GM23248 (cell line): ENCODE measurements around the gene ALG1.
"Not testable (repeated sequence)": the region's sequence is repeated elsewhere in the genome, so short reads cannot be mapped to it uniquely, and the experiment has no call there.

Source experiments
- EZH2 ChIP-seq: fragments of 200-600 bp; sonication (generic); IDR thresholded peaks from 2 replicates; pipeline ENCODE4 v1.6.1; 2018; ENCODE audit warnings: antibody characterized with exemption, mild to moderate bottlenecking; ENCODE audit not compliant: insufficient read depth, poor library complexity, severe bottlenecking
- EZH2phosphoT487 ChIP-seq: fragments of 200-600 bp; sonication (generic); IDR thresholded peaks from 2 replicates; pipeline ENCODE4 v1.6.1; 2018; ENCODE audit warnings: antibody characterized with exemption, moderate library complexity, mild to moderate bottlenecking, low read depth; ENCODE audit not compliant: insufficient read depth

- not testable (repeated sequence) for TF ChIP-seq EZH2, EZH2phosphoT487
Measured at GRCh38 chr16:5088936-5089335, 17.3 kb downstream of the ALG1 start.
